ENCODE measurements around the gene TIMM9.
"Not testable (repeated sequence)": the region's sequence is repeated elsewhere in the genome, so short reads cannot be mapped to it uniquely, and the experiment has no call there.

The TIMM9 gene

GRCh38 chr14:58427281-58428117 lies at the start of gene TIMM9, which contains the start of gene KIAA0586:
TIMM9 (minus strand) TSS chr14:58427531; CDS start chr14:58411945, 15,586 bp downstream.
KIAA0586 (plus strand) TSS chr14:58427719; CDS start chr14:58428265, 546 bp downstream.
- DNase-seq, result peak; percentile 96

GRCh38 chr14:58476320-58476719 lies 49.0 kb upstream of the TIMM9 start:
- no peak for DNase-seq

- DNase-seq, result no peak
These were observed 42.0 kb upstream of the TIMM9 start for GRCh38 chr14:58469309-58469708.

GRCh38 chr14:58467575-58467974 lies 40.2 kb upstream of the TIMM9 start:
- no peak for DNase-seq

- DNase-seq, result no peak
These were observed 39.1 kb upstream of the TIMM9 start for GRCh38 chr14:58466459-58466858.

- DNase-seq, result no peak
These were observed 38.1 kb upstream of the TIMM9 start for GRCh38 chr14:58465421-58465820.

GRCh38 chr14:58464652-58465051 lies 37.3 kb upstream of the TIMM9 start:
- DNase-seq, result no peak

GRCh38 chr14:58463147-58463546 lies 35.8 kb upstream of the TIMM9 start:
- no peak for DNase-seq

GRCh38 chr14:58460772-58461171 lies 33.4 kb upstream of the TIMM9 start:
- no peak for DNase-seq

- DNase-seq, result no peak
These were observed 28.4 kb upstream of the TIMM9 start for GRCh38 chr14:58455593-58456265.

- DNase-seq, result no peak
These were observed 17.3 kb upstream of the TIMM9 start for GRCh38 chr14:58444627-58445026.

- no peak for DNase-seq
These were observed 12.1 kb upstream of the TIMM9 start for GRCh38 chr14:58439476-58439875.

GRCh38 chr14:58430156-58430555 lies 2.8 kb upstream of the TIMM9 start:
- no peak for DNase-seq

GRCh38 chr14:58428118-58428683 lies 870 bp upstream of the TIMM9 start:
- DNase-seq, result peak; percentile 22

GRCh38 chr14:58426670-58427280 lies 556 bp downstream of the TIMM9 start:
- DNase-seq, result peak; percentile 53

GRCh38 chr14:58416934-58417333 lies 10.4 kb downstream of the TIMM9 start:
- DNase-seq, result not testable (repeated sequence)

GRCh38 chr14:58415636-58416547 lies 11.4 kb downstream of the TIMM9 start:
- DNase-seq, result no peak

GRCh38 chr14:58414845-58415244 lies 12.5 kb downstream of the TIMM9 start:
- DNase-seq, result no peak

GRCh38 chr14:58408681-58409215 lies 18.6 kb downstream of the TIMM9 start:
- no peak for DNase-seq

- DNase-seq, result peak; percentile 22
These were observed 25.7 kb downstream of the TIMM9 start for GRCh38 chr14:58401587-58401986.

GRCh38 chr14:58398895-58399294 lies 28.4 kb downstream of the TIMM9 start:
- DNase-seq, result no peak

- DNase-seq, result no peak
These were observed 28.8 kb downstream of the TIMM9 start for GRCh38 chr14:58398495-58398894.
